Activated CD8-positive, alpha-beta T cell treated with anti-CD3 and anti-CD28 coated beads for 36 hours (primary cell): ENCODE results near the gene IFIT3. TPM values are rescaled to one million over a fixed set of nuclear protein-coding genes. Genes with fewer than 3 reads are reported as not detected.

Source experiments
- ATAC-seq: fragments of 200-7000 bp; cut with Tn5 transposase; one replicate; pipeline ENCODE4 v1.10.0; 2021; ENCODE audit warnings: mild to moderate bottlenecking, moderate library complexity
- CTCF ChIA-PET: fragments of 350-600 bp; sonication (Branson Sonifier 250); formaldehyde crosslinking; loops from one replicate; lab custom pipeline; 2021; ENCODE audit warnings: antibody characterized with exemption; lab: Charles Lee
- POLR2A ChIA-PET: fragments of 350-600 bp; sonication (Branson Sonifier 250); formaldehyde crosslinking; loops from one replicate; lab custom pipeline; 2021; ENCODE audit warnings: antibody characterized with exemption; lab: Charles Lee
- DNase-seq: peaks from one replicate; pipeline ENCODE4 v3.0.0-alpha.2; 2020
- H3K27ac Mint-ChIP-seq: one replicate; pipeline ENCODE4 v1.8.0; 2021; ENCODE audit warnings: mild to moderate bottlenecking, mixed read lengths
- H3K27me3 Mint-ChIP-seq: one replicate; pipeline ENCODE4 v1.8.0; 2021; ENCODE audit warnings: mixed read lengths
- H3K36me3 Mint-ChIP-seq: one replicate; pipeline ENCODE4 v1.8.0; 2021; ENCODE audit warnings: low read depth, mixed read lengths
- H3K4me1 Mint-ChIP-seq: one replicate; pipeline ENCODE4 v1.8.0; 2021; ENCODE audit warnings: low read depth, mixed read lengths
- H3K4me3 Mint-ChIP-seq: one replicate; pipeline ENCODE4 v1.8.0; 2021; ENCODE audit warnings: mild to moderate bottlenecking, moderate library complexity, mixed read lengths
- H3K9me3 Mint-ChIP-seq: one replicate; pipeline ENCODE4 v1.8.0; 2021; ENCODE audit warnings: mixed read lengths
- intact Hi-C: fragments of 100-400 bp; cut with micrococcal nuclease; formaldehyde crosslinking; loops from one replicate; pipeline ENCODE4 v1.10.0; 2022
- total RNA-seq, 2 experiments: library from RNA; stranded (reverse); gene quantifications; one replicate each; pipeline ENCODE4 v1.2.3, GENCODE V29; 2021
- TF ChIP-seq, protein P1 (sequence below): fragments of 200-600 bp; IDR thresholded peaks from one replicate; pipeline ENCODE4 v1.8.0; 2022; ENCODE audit warnings: antibody characterized with exemption, mild to moderate bottlenecking

IFIT3 gene
- total RNA-seq, 2 experiments from 2014 or later: 20.4 to 21.8 TPM

DNA sequence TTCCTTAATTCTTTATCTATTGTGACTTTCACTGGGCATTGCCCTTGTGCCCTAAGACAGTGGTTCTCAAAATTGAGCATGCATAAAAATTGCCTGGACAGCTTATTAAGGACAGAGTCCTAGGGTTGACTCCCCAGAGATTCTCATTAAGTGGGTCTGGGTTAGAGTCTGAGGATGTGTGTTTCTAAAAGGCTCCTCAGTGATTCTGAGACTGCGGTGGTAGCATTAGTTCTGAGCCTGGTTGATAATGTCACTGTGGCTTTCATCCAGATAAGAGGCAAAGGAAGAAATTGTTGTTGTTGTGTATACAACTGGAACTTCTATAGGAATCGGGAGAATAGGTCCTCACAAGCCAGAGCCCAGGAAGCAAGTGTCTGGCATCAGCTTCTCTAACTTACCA lies 24.6 kb upstream of the IFIT3 start:
- H3K27ac Mint-ChIP-seq: no peak overlapping the region
- H3K36me3 Mint-ChIP-seq: peaks cover 32% of the 10 kb centered on the region
- peak overlapping the region; percentile 84 for H3K4me3 Mint-ChIP-seq
- intact Hi-C loops: no loop called here
- ChIA-PET POLR2A (no interaction called here), CTCF (interaction anchor here (0.8 to 1.9 kb wide), 3 partner anchors 8 to 66 kb away, joined by 3 to 6 read pairs (median 4); no protein-coding TSS in a partner anchor)
- peaks cover 29% of the 10 kb centered on the region for H3K4me1 Mint-ChIP-seq
- peaks cover 1% of the 10 kb centered on the region for H3K27me3 Mint-ChIP-seq
- ATAC-seq (no peak), DNase-seq (no peak)
- H3K9me3 Mint-ChIP-seq: peaks cover 18% of the 10 kb centered on the region
- TF ChIP-seq, protein P1, sequence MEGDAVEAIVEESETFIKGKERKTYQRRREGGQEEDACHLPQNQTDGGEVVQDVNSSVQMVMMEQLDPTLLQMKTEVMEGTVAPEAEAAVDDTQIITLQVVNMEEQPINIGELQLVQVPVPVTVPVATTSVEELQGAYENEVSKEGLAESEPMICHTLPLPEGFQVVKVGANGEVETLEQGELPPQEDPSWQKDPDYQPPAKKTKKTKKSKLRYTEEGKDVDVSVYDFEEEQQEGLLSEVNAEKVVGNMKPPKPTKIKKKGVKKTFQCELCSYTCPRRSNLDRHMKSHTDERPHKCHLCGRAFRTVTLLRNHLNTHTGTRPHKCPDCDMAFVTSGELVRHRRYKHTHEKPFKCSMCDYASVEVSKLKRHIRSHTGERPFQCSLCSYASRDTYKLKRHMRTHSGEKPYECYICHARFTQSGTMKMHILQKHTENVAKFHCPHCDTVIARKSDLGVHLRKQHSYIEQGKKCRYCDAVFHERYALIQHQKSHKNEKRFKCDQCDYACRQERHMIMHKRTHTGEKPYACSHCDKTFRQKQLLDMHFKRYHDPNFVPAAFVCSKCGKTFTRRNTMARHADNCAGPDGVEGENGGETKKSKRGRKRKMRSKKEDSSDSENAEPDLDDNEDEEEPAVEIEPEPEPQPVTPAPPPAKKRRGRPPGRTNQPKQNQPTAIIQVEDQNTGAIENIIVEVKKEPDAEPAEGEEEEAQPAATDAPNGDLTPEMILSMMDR: no peak

DNA sequence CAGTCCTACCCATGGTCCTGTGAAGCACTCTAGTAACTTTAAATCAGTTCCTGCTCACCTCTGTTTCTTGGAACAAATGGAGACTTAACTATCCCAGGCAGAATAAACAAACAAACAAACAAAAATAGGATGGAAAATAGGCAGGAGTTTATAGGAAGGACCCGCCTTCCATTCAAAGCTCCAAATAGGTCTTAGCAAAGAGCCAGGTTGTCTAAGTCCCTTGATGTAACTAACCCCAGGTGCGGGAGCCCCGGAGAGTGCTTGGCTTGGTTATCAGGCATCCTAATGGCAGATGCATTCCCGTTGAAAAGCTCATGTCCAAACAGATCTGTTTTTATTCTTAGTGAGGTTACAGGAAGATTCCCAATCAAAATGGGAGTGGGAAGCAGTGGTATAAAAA lies 23.8 kb upstream of the IFIT3 start:
- POLR2A ChIA-PET: interaction anchor here (0.7 kb wide), 1 partner anchor 88 kb away, joined by 3 read pairs; the partner anchor contains the start of gene IFIT1

DNA sequence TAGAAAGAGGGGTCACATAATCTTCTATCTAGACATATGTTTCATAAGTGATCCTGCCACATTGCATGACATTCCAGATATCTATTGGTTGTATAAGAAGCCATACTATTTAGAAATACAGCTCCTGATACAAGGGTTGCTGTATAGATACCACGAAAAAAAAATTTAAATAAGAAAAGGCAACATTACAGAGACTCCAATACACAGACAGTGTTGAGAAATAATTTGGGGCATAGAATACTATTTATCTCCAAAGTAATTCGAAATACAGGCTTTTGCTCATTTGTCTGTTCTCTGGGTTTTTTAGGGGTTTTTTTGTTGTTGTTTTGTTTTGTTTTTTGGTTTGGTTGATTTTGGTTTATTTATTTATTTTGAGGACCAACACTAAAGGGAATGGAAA lies 23.4 kb upstream of the IFIT3 start:
- H3K4me3 Mint-ChIP-seq: peak overlapping the region; percentile 7
- peaks cover 13% of the 10 kb centered on the region for H3K9me3 Mint-ChIP-seq
- intact Hi-C loops: no loop called here
- no peak for DNase-seq
- H3K36me3 Mint-ChIP-seq: peaks cover 36% of the 10 kb centered on the region
- no peaks in the 10 kb centered on the region for H3K27me3 Mint-ChIP-seq
- ChIA-PET CTCF (interaction anchor here (0.8 to 1.9 kb wide), 3 partner anchors 11 to 66 kb away, joined by 4 to 6 read pairs (median 4); no protein-coding TSS in a partner anchor), POLR2A (interaction anchor here (0.7 kb wide), 1 partner anchor 88 kb away, joined by 3 read pairs; the partner anchor contains the start of gene IFIT1)
- no peak for ATAC-seq
- TF ChIP-seq, protein P1: no peak
- peaks cover 29% of the 10 kb centered on the region for H3K4me1 Mint-ChIP-seq
- H3K27ac Mint-ChIP-seq: no peak overlapping the region

More for the DNA sequence above, 23.8 kb upstream of the IFIT3 start:
- intact Hi-C loops: no loop called here
- TF ChIP-seq, protein P1: no peak
- peaks cover 16% of the 10 kb centered on the region for H3K9me3 Mint-ChIP-seq
- peak overlapping the region; percentile 7 for H3K4me3 Mint-ChIP-seq
- DNase-seq (no peak), ATAC-seq (no peak)
- no peaks in the 10 kb centered on the region for H3K27me3 Mint-ChIP-seq
- no peak overlapping the region for H3K27ac Mint-ChIP-seq
- peaks cover 32% of the 10 kb centered on the region for H3K36me3 Mint-ChIP-seq
- H3K4me1 Mint-ChIP-seq: peaks cover 29% of the 10 kb centered on the region
- CTCF ChIA-PET: interaction anchor here (0.8 to 1.9 kb wide), 3 partner anchors 9 to 65 kb away, joined by 3 to 6 read pairs (median 4); no protein-coding TSS in a partner anchor

DNA sequence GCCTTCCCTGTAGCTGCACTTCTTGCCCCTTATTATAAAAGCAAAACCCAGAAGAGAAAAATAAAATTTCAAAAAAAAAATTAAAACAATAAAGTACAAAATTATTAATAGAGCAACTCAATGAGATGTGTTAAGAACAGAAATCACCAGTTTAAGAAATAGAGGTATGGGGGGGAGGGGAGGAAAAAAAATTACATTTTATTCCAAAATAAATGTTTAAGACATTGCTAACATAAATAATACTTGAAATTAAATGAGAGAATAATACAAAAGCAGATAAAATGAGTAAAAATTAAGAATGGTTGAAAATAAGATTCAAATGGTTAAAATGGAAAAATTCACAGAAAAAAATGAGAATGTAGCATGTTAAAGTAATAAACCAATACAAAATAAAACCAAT lies 22.9 kb upstream of the IFIT3 start:
- TF ChIP-seq, protein P1: no peak
- ChIA-PET CTCF (interaction anchor here (0.8 kb wide), 1 partner anchor 65 kb away, joined by 4 read pairs; no protein-coding TSS in a partner anchor), POLR2A (no interaction called here)
- peaks cover 13% of the 10 kb centered on the region for H3K9me3 Mint-ChIP-seq
- peaks cover 29% of the 10 kb centered on the region for H3K4me1 Mint-ChIP-seq
- ATAC-seq (no peak), DNase-seq (no peak)
- intact Hi-C loops: no loop called here
- peaks cover 37% of the 10 kb centered on the region for H3K36me3 Mint-ChIP-seq
- H3K27me3 Mint-ChIP-seq: no peaks in the 10 kb centered on the region
- H3K27ac Mint-ChIP-seq: no peak overlapping the region
- H3K4me3 Mint-ChIP-seq: no peak overlapping the region

DNA sequence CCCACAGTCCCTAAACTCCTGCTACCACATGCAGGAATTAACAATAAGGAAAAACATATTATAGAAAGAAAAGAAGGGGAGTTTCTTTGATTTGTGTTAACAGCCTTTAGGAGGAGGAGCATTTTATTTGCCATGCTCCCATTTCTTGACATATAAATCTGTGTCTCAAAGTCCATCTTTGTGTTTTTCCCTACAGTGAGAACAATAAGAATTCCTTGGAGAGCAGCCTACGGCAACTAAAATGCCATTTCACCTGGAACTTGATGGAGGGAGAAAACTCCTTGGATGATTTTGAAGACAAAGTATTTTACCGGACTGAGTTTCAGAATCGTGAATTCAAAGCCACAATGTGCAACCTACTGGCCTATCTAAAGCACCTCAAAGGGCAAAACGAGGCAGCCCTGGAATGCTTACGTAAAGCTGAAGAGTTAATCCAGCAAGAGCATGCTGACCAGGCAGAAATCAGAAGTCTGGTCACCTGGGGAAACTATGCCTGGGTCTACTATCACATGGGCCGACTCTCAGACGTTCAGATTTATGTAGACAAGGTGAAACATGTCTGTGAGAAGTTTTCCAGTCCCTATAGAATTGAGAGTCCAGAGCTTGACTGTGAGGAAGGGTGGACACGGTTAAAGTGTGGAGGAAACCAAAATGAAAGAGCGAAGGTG lies 21.9 kb upstream of the IFIT3 start:
- POLR2A ChIA-PET: interaction anchor here (1.6 kb wide), 1 partner anchor 29 kb away, joined by 5 read pairs; no protein-coding TSS in a partner anchor
- Mint-ChIP-seq H3K4me3 (no peak overlapping the region), H3K27me3 (no peaks in the 10 kb centered on the region), H3K4me1 (peaks cover 28% of the 10 kb centered on the region), H3K36me3 (peaks cover 37% of the 10 kb centered on the region), H3K9me3 (peaks cover 14% of the 10 kb centered on the region), H3K27ac (no peak overlapping the region)
- CTCF ChIA-PET: no interaction called here
- TF ChIP-seq, protein P1: no peak
- intact Hi-C loops: no loop called here
- ATAC-seq: no peak
- DNase-seq: no peak
